GM12864 (cell line): Measurements from ENCODE around the gene UBE2O.
A peak's percentile ranks its signal among the peaks of the same experiment; 100 is the strongest.
"Not testable (repeated sequence)": the region's sequence is repeated elsewhere in the genome, so short reads cannot be mapped to it uniquely, and the experiment has no call there.

Experiments used
- DNase-seq: peaks from one replicate; pipeline ENCODE4 v3.0.0-alpha.2; 2011; ENCODE audit warnings: low read depth
- H3K4me3 ChIP-seq: 2 replicates; pipeline ENCODE4 v1.5.1; 2011; ENCODE audit warnings: mild to moderate bottlenecking, low read depth, low read length, control low read depth
- CTCF ChIP-seq: IDR thresholded peaks from 2 replicates; pipeline ENCODE4 v1.5.1; 2011; ENCODE audit warnings: low read depth, mild to moderate bottlenecking, moderate library complexity, low read length, control low read depth, inconsistent platforms; ENCODE audit errors: missing control alignments

The UBE2O gene

GRCh38 chr17:76353004-76353598, 99.9 kb downstream of the UBE2O start:
- no peak for TF ChIP-seq CTCF
- H3K4me3 ChIP-seq: peak overlapping the region; percentile 71
- DNase-seq: no peak

- TF ChIP-seq CTCF: no peak
- H3K4me3 ChIP-seq: no peak overlapping the region
- DNase-seq: no peak
Observed at GRCh38 chr17:76351526-76352071, 101.4 kb downstream of the UBE2O start.

GRCh38 chr17:76350463-76350862, 102.5 kb downstream of the UBE2O start:
- no peak for TF ChIP-seq CTCF
- DNase-seq: no peak
- no peak overlapping the region for H3K4me3 ChIP-seq

GRCh38 chr17:76346936-76347335, 106.0 kb downstream of the UBE2O start:
- H3K4me3 ChIP-seq, DNase-seq: not testable (repeated sequence)

GRCh38 chr17:76345377-76345974, 107.5 kb downstream of the UBE2O start:
- no peak for TF ChIP-seq CTCF
- DNase-seq: no peak
- H3K4me3 ChIP-seq: no peak overlapping the region

DNA sequence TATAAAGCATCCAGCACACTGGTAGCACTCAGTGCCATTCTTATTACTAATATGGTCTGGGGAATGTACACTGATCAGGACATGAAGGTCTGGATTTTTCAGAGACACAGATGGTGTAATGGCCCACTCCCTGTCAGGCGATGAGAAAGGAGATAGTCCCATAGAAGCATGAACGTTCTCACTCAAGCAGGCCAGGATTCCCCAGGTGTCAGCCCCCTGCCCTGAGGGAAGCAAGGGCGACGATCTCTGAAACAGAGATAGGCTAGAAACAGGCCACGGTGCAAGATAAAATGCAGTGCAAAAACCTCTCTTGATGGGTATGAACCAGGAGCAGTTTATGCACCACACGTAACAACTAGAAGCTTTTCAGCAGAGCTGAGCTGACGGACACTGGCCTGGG, 109.8 kb downstream of the UBE2O start:
- H3K4me3 ChIP-seq: no peak overlapping the region
- TF ChIP-seq CTCF: no peak
- no peak for DNase-seq

GRCh38 chr17:76341301-76341700, 111.7 kb downstream of the UBE2O start:
- DNase-seq: no peak
- no peak for TF ChIP-seq CTCF
- no peak overlapping the region for H3K4me3 ChIP-seq
